Stimulated activated CD8-positive, alpha-beta memory T cell treated with anti-CD3 and anti-CD28 coated beads, Interleukin-15, amount 100 ng/mL, for 1 hour (primary cell): Measurements from ENCODE around the gene HMCN1.

Experiments
- DNase-seq: peaks from one replicate; pipeline ENCODE4 v3.0.0-alpha.2; 2020; ENCODE audit warnings: low read depth

HMCN1 gene

DNA sequence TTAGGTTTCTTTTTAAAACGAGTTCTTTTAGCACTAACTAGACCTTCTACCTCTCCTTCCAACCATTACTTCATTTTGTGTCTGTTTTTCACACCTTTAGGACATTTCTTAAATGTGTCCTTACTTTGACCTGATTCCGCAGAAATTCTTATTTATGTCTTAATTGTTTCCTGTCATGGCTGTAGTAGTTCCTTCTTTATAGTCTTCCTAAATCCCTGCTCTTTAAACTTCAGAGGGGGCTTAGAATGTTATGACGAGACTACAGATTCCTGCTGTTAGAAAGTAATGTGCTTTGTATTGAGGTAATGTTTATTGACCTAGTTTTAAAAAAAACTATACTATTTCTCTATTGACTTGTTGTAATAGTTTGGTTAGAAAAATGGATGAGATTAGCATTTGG lies 70.4 kb downstream of the HMCN1 start:
- no peak for DNase-seq

DNA sequence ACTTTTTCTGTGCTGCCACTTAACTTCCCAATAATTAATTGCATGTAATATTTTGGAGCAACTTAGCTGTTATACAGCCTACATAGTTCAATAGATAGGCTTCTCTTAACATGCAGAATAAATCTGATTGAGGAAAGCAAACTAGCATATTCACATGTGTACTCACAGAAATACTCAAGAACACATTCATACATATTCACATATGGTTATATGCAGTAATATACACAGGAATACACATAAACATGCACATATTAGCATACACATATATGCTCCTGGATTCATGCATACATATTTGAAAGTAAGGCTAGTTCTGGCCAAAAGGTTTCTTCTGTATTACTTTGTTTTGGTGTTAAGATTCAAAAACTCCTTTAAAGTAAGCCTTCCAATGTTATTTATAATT lies 73.1 kb downstream of the HMCN1 start:
- DNase-seq: no peak

DNA sequence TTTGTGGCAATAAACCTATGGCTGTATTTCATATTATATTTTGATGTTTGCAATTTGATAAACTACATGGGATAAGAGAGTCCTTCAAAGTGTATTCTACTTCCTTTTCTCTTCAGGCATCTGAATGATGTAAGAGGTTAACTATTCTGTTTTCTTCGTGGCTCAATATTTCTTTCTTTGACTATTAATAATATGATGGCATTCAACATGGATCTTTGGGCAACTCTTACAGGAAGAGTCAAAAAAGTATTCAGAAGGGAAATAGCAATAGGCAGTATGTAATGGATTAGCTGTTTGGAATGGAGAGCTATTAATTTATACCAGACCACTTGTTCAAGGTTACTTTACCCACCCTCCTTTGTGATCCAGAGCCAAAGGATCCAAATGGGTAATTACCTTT lies 74.4 kb downstream of the HMCN1 start:
- DNase-seq: no peak

DNA sequence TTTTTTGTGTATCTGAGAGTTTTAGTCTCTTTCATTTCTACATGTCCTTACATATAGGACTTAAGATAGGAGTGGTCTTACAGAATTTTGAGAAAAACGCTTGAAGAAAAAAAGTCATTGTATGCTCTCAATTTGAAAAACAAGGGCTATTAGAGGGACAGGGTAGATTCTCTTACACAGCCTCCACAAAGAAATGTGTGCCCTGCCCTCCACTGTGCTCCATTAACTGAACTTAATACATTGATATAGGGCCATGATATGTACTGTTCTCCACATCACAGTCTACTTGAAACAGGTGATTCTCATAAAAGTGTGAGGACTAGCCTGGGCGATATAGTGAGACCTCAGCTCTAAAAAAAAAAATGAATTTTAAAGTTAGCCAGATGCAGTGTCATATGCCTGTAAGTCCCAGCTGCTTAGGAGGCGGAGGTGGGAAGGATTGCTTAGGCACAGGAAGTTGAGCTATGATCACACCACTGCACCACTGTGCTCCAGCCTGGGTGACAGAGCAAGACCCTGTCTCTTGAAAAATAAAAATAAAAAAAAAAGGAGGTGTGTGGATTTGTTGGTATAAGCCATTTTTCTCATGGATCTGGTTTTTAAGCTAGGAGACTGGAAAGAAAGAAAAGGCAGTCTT lies 77.0 kb downstream of the HMCN1 start:
- DNase-seq: no peak

DNA sequence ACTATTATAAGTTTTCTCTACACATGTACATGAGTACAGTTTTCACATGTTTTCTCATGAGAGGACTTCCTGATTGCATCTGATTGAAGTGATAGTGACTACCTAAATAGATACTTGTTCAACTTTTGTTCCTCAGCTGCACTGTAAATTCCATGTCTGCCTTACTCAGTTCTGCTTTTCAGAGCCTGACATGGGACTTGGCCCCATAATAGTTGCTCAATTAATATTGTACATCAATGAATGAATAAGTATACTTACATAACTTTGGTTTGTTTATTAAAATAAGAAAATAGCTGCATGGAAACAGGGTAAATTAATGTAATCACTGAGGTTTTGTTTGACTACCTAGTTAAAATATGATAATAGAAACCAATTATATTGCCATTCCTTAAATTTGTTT lies 78.7 kb downstream of the HMCN1 start:
- no peak for DNase-seq

DNA sequence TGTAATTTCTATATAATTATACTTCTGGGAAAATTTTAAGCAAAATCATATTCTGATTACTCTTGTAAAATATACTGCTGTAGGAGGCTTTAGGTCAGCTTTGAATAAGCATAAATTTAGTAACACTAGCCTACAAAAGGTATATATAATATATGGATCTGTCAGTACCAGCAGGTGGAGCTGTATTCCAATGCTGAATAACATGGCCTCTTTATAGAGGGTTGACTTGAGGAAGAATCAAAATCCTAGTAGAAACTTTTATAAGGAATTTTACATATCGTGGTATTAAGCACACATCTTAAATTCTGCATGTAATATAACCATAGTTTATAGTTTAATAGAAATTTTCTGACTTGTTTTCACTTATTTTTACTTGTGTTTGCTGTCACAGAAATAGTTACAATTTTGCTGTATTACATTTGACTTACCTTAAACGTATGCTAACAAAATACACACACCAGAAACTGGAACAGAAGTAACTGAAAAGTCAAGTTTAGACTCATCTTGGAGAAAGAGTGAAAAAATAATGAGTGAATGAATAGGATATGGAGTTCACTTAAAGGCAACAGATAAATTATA lies 79.3 kb downstream of the HMCN1 start:
- no peak for DNase-seq

DNA sequence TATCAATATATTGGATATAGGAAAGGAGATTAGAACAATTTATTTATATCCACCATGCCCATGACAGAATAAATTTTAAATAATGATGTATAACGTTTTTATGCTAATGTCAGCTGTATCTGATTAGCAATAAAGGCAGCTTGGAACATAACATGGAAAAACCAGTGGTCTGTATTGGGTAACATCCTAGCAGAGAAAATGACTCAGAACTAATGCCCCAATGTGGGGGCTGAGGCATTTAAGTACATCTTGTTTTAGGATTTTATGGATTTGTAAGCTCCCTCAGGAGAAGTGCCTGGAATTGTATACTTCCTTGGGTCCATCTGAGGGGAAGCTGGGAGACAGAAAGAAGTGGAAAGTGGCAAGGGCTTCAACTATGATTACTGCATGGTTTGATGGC lies 82.3 kb downstream of the HMCN1 start:
- DNase-seq: no peak

DNA sequence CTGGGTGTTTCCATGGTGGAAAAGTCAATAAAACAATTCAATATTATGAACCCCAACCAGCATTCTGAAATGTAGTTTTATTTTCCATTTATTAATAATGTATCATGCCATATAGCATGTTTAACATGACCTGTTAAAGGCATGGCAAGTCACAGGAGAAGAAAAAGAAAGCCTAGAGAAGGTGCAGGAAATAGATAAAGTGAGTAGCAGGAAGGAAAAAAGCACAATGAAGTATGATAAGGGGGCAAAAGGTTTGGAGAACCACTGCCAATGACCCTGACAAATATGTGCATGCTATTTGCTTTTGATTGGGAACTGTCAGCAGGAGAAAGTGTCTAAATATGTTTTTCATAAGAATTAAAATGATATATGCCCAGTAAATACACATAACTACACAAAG lies 85.6 kb downstream of the HMCN1 start:
- DNase-seq: no peak

DNA sequence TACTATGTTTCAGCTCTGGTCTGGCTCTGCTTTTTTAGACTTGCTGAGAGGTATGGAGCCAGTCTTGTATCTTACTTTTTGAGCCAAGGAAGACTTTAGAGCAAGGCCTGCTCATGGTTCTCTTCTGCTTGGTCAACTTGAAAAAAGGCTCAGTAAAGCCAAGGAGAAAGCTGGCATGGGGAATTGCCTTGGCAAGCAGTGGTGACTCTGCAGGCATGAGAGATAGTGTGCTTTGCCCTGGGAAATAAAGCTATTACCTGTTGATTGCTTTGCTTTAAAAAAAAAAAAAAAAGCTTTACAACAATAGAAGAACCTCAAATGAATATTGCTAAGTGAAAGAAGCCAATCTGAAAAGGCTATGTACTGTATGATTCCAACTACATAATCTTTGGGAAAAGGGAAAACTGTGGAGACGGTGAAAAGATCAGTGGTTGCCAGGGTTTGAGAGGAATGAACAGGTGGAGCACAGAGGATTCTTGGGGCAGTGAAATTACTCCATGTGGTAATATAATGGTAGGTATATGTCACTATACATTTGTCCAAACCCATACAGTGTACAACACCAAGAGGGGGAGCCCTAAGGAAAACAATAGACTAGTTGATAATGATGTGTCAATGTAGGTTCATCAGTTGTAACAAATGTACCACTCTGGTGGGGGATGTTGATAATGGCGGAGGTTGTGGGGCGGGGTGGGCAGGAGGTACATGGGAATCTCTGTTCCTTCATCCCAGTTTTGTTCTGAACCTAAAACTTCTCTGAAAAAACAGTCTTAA lies 87.6 kb downstream of the HMCN1 start:
- no peak for DNase-seq

DNA sequence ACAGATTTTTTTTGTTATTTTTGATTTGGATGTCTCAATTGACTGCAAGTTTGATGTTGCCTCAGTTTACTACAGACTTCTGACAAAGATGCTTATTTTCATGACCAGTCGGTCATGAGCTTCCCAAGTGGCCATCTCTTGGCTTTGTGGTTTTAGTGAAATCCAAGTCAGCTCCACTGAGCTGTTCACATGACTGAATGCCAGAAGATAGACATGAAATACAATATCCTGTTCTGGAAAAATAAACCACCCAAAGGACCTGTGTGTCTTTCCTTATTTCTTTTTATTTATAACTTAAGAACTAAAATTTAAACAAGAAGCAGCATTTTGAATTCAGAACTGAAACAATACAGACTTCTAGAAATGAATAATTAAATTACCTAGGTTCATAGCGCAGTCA lies 89.3 kb downstream of the HMCN1 start:
- no peak for DNase-seq

DNA sequence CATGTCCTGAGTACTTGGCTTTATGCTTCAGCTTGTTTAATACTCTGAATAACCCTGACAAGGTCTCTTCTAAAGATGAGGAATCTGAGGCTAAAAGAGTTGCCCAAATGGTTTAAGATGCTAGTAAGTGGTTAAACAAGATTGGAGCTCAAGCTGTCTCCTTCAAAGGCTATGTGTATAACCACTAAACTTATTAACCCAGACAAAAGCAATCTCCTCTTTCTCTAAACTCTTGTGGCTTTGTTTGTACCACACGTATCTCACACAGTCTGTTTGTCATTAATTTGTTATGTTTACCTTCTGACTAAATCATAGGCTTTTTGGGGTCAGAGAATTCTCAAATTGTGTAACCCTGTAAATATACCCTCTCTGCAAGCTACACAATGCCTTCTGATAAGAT lies 89.9 kb downstream of the HMCN1 start:
- DNase-seq: no peak

DNA sequence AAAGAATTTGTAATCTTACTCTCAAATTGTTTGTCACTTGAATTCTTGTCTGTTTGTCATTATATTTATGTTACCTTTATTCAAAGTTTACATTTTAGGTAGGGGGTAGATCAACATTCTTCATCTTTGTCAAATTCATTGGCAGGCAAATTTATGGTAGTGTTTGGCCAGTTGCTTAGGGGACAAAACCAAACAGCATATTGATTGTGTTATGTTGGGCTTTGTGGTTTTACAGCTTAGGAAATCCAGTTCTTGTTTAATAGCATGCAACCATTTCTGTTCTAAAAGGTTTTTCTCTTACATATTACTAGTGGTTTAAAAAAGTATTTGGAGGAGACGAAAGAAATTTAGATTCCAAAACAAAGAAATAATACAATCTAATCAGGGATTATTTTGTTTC lies 91.4 kb downstream of the HMCN1 start:
- DNase-seq: no peak

DNA sequence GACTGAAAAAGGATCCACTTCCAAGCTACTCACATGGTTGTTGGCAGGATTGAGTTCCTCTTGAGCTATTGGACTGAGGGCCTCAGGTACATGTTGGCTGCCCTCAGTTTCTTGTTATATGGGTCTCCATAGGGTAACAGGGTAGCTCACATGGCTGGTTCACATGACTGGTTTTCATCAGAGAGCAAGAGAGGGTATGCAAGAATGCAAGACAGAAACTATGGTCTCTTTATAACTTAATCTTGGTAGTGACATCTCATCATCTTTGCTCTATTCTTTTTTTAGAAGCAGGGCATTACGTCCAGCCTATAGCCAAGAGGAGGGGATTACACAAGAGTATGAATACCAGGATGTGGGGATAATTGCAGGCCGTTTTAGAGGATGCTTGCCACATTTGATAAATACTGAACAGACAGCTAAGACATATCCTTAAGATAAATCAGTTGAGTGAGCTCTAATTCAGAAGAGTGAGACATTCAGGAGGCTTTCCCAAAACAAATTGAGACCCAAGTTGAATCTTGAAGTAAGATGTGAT lies 100.2 kb downstream of the HMCN1 start:
- no peak for DNase-seq

DNA sequence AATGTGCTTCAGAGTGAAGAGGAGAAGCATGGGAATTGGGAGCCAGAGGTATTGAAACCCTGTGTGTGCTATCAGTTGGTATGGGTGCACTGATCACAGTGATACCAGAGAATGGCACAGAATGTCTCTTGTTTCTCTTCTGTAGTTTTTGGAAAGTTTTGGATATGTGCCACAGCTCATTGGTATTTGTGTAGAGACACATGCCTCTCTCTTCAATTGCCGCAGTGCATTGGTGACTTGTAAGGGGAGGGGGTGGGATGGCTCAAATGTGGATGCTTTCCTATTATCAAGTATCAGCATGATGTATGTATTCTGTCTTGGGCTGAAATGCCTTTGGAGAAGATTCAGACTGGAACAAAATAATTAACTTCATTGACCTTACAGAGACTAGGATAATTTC lies 101.0 kb downstream of the HMCN1 start:
- DNase-seq: no peak

DNA sequence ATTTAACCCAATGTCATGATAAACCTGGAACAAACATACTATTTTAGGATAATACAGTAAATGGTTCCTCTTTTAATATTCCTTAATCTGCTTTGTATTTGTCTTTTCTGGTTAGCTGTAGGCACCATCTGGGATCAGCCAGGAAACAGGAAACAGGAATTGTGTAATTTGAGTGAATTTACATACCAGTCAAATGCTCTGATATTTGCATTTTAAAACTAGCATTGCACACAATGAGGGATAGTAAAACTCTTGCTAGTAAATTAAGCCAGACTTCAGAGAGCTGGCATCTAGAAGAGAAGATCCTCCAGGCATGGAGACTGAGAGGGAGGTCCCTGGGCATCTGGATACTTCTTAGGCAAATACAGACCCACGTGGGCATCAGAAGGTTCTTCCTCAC lies 103.5 kb downstream of the HMCN1 start:
- DNase-seq: no peak

DNA sequence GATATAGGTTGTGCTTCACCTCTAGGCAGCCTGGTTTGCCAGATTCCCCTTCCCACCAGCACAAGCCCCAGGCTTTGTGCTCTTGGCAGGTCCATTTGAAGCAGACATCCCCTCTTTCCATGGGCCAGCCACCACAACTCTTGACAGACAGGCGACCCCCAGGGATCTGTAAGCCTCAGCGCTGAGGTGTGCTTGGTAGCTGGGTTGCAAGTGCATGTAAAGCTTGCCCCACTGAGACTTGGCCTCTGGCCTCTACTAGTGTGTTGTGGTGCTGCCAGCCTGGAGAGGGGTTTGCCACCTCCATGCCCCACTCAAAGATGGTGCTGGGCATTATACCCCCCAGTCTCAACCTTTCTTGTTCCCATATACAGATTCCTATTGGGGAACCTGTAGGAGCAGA lies 103.9 kb downstream of the HMCN1 start:
- no peak for DNase-seq

DNA sequence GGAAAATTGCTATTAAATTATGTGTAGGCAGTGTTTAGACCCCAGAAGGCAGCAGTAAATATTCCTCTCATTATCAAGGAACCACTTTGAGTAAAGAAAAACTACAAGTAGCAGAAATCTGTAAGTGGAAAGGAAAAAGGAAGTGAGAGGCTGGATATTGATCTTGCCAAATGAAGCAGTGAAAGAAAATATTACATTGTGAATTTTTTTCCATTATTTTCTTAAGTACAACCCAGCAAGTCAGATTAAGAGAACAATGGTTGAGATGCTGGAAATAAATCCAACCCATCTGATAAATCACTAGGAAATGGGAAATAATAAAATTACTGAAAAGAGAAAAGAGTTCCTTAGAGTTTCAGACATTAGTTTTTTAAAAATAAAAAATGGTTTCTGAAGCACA lies 106.7 kb downstream of the HMCN1 start:
- DNase-seq: no peak

DNA sequence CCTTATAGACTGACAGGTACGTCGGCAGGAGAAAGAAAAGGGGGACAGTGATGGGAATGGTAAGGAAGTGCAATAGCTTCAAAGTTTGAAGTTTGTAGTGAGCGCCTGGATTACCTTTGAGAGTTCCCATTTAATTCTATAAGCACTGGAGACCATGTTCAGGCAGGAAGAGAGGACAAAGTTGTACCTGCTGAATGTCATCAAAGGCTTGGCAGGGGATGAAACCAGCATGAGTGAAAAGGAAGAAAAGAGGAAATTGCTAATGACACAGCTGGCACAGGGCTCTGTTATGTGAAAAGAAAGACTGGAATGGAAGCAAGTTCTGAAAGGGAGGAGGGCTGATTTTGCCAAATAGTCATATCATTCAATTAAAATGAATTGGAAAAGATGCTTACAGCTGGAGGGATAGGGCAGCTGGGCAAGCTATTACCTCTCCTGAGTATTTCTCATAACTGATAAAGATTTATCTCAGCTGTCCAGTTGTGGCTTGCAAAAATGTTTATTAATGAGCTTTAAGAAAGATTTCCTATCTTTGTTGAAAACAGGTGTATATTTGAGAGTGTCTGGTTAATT lies 109.2 kb downstream of the HMCN1 start:
- no peak for DNase-seq

DNA sequence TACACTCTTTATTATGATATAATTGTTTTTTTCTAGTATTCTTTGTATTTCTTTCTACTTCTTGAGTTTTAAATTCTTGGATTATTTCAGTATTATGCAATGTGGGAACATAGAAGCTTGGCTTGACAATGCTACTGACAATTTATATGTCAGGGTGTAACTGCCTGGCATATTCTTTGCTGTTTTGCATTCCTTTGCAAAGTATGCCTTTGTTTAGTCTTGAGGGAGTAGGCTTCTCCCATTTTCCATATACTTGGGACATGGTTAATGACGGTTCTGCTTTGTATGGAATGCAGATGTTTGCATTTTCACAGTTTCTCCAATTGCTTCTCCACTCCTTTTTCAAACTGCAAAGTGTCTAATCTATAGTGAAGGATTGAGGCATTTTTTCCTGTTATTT lies 109.8 kb downstream of the HMCN1 start:
- DNase-seq: no peak

DNA sequence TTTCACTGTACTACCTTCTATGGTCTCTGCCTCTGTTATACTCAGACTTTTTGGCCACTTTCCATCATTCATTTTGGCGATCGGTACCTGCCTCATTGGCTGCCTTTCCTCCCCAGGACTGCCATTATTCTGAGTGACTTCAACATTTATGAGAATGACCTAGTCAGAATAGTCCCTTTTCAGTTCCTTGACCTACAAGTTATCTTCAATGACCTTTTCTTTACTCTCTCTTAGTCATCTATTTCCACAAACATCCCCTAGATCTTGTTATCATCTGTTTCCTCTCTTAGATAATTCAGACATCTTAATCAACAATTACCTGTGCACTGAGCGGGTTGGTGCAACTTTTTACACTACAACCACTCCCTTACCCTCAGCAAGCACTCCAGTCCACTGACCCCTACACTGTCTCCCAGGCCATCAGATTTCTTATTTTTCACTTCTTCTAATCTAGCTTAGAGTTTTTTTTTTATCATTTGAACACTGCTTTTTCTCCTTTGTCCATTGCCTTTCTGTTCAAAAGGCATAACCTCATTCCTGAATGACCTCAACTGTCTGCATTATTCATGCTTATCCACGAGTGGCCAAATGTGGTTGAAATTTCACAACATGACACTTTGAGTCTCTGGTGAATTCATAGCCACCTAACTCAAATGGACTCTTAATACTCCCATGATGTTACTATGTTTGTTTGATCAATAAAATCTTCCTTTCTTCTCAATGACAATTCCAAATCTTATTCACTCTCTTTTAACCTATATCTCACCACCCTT lies 112.7 kb downstream of the HMCN1 start:
- no peak for DNase-seq

DNA sequence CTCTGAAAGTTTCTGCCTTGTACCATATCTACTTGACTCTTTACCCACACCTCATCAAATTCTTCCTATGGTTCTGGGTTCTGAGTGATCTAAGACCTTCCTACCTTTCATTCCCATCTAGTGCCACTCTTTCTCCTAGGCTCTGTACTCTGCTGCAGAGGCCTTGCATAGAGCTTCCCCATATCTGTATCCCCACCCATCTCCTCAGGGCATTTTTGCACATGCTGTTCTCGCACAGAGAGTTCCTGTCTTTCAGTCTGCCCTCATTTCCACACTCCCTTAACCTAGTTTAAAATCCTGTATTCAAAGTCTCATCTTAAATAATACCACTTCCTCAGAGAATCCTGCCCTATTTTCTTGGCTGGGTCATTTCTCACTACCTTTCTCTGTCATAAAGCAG lies 114.8 kb downstream of the HMCN1 start:
- no peak for DNase-seq

DNA sequence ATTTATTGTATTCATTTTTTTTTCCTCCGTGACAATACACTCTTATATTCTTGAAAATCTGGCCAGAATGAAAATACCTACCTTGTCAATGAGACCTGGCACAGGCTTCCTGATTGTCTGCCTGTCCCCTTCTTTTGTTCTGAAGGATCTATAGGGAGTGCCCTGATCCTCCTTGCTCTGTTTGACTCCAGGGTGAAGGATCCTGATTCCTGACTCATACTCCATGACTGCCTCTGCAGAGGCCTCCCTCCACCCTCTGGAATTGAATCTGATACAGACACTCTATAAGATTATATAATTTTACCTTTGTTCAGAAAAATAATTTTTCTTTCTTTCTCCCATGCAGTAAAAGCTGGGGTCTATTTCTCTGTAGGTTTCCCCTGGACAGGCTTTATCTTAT lies 116.2 kb downstream of the HMCN1 start:
- DNase-seq: no peak
